HepG2 (cell line): Measurements from ENCODE around the gene DLL3. TPM values are rescaled to one million over a fixed set of nuclear protein-coding genes. Genes with fewer than 3 reads are reported as not detected.

Experiments used
- KDM1A ChIP-seq: IDR thresholded peaks from 2 replicates; pipeline ENCODE4 v1.6.1; 2016; ENCODE audit warnings: missing compliant biosample characterization
- KMT2A ChIP-seq: sonication (generic); formaldehyde crosslinking; IDR thresholded peaks from 2 replicates; pipeline ENCODE4 v1.4.0; 2020; ENCODE audit warnings: missing genetic modification reagents
- MTA1 ChIP-seq: sonication (generic); formaldehyde crosslinking; IDR thresholded peaks from 2 replicates; pipeline ENCODE4 v1.4.0; 2020; ENCODE audit warnings: missing genetic modification reagents, mild to moderate bottlenecking, borderline replicate concordance
- RBFOX2 ChIP-seq: fragments of 200-400 bp; formaldehyde crosslinking; IDR thresholded peaks from 2 replicates; pipeline ENCODE4 v1.6.1; 2017; ENCODE audit warnings: low read depth, mild to moderate bottlenecking, low read length
- SNAPC4 ChIP-seq: sonication (generic); formaldehyde crosslinking; IDR thresholded peaks from 2 replicates; pipeline ENCODE4 v1.4.0; 2020; ENCODE audit warnings: mild to moderate bottlenecking, missing genetic modification reagents
- SRSF9 ChIP-seq: fragments of 200-400 bp; formaldehyde crosslinking; IDR thresholded peaks from 2 replicates; pipeline ENCODE4 v1.6.1; 2018; ENCODE audit warnings: borderline replicate concordance, mild to moderate bottlenecking, low read depth, low read length; ENCODE audit not compliant: insufficient read depth, poor library complexity, severe bottlenecking
- ZBTB4 ChIP-seq: sonication (generic); formaldehyde crosslinking; IDR thresholded peaks from 2 replicates; pipeline ENCODE4 v1.4.0; 2020; ENCODE audit warnings: missing genetic modification reagents, mild to moderate bottlenecking, borderline replicate concordance
- ZNF326 ChIP-seq: sonication (generic); formaldehyde crosslinking; IDR thresholded peaks from 2 replicates; pipeline ENCODE4 v1.4.0; 2020; ENCODE audit warnings: missing genetic modification reagents, borderline replicate concordance
- ZNF468 ChIP-seq: sonication (generic); formaldehyde crosslinking; IDR thresholded peaks from 2 replicates; pipeline ENCODE4 v1.8.0; 2022; ENCODE audit warnings: mild to moderate bottlenecking, moderate library complexity, missing genetic modification reagents
- ZNF563 ChIP-seq: sonication (generic); formaldehyde crosslinking; IDR thresholded peaks from 2 replicates; pipeline ENCODE4 v1.8.0; 2022; ENCODE audit warnings: mild to moderate bottlenecking, moderate library complexity, missing genetic modification reagents
- polyA plus RNA-seq, 8 experiments: library from polyadenylated mRNA; depleted of rRNA in 3 of 8; stranded (reverse) in 7 of 8; unstranded in 1 of 8; fragments of >200 nt; fragmentation: Illumina TruSeq in 4 of 8; extraction: Trizol in 4 of 8; gene quantifications; 2 replicates each; pipeline versions ENCODE4 v1.2.1 to v1.2.3, GENCODE V29; 2011 to 2016; ENCODE audit warnings: low read depth in 4 of 8, missing spikeins in 1 of 8, mixed read lengths in 1 of 8; ENCODE audit not compliant: insufficient read depth in 1 of 8
- total RNA-seq, 5 experiments: library from RNA; depleted of rRNA; stranded (reverse); fragments of >200 nt; fragmentation: Illumina TruSeq; extraction: Trizol; gene quantifications; 2 replicates each; pipeline ENCODE4 v1.2.3, GENCODE V29; 2016; ENCODE audit warnings: low read depth in 1 of 5
- TF ChIP-seq, protein P1 (sequence below): sonication (generic); formaldehyde crosslinking; IDR thresholded peaks from 2 replicates; pipeline ENCODE4 v1.9.0; 2021; ENCODE audit warnings: mild to moderate bottlenecking, missing genetic modification reagents
- TF ChIP-seq, protein P2 (sequence below): sonication (generic); formaldehyde crosslinking; IDR thresholded peaks from 2 replicates; pipeline ENCODE4 v1.4.0; 2020; ENCODE audit warnings: mild to moderate bottlenecking, low read depth, missing genetic modification reagents

DLL3 gene
- total and polyA plus RNA-seq, 2 of the 13 experiments (the other 11 are each of a cell fraction or from before 2014, with no cell fraction given) = 0.35 to 0.55 TPM

- TF ChIP-seq, protein P1, sequence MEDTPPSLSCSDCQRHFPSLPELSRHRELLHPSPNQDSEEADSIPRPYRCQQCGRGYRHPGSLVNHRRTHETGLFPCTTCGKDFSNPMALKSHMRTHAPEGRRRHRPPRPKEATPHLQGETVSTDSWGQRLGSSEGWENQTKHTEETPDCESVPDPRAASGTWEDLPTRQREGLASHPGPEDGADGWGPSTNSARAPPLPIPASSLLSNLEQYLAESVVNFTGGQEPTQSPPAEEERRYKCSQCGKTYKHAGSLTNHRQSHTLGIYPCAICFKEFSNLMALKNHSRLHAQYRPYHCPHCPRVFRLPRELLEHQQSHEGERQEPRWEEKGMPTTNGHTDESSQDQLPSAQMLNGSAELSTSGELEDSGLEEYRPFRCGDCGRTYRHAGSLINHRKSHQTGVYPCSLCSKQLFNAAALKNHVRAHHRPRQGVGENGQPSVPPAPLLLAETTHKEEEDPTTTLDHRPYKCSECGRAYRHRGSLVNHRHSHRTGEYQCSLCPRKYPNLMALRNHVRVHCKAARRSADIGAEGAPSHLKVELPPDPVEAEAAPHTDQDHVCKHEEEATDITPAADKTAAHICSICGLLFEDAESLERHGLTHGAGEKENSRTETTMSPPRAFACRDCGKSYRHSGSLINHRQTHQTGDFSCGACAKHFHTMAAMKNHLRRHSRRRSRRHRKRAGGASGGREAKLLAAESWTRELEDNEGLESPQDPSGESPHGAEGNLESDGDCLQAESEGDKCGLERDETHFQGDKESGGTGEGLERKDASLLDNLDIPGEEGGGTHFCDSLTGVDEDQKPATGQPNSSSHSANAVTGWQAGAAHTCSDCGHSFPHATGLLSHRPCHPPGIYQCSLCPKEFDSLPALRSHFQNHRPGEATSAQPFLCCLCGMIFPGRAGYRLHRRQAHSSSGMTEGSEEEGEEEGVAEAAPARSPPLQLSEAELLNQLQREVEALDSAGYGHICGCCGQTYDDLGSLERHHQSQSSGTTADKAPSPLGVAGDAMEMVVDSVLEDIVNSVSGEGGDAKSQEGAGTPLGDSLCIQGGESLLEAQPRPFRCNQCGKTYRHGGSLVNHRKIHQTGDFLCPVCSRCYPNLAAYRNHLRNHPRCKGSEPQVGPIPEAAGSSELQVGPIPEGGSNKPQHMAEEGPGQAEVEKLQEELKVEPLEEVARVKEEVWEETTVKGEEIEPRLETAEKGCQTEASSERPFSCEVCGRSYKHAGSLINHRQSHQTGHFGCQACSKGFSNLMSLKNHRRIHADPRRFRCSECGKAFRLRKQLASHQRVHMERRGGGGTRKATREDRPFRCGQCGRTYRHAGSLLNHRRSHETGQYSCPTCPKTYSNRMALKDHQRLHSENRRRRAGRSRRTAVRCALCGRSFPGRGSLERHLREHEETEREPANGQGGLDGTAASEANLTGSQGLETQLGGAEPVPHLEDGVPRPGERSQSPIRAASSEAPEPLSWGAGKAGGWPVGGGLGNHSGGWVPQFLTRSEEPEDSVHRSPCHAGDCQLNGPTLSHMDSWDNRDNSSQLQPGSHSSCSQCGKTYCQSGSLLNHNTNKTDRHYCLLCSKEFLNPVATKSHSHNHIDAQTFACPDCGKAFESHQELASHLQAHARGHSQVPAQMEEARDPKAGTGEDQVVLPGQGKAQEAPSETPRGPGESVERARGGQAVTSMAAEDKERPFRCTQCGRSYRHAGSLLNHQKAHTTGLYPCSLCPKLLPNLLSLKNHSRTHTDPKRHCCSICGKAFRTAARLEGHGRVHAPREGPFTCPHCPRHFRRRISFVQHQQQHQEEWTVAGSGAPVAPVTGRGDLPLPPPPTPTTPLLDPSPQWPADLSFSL (CRISPR knock-in tag) = no peak
- TF ChIP-seq ZBTB4 (CRISPR knock-in tag) = no peak
- peak; percentile 38; the same call in 1 of the 2 replicates for TF ChIP-seq ZNF563 (CRISPR knock-in tag)
- TF ChIP-seq ZNF468 (CRISPR knock-in tag) = no peak
- no peak for TF ChIP-seq SRSF9
- no peak for TF ChIP-seq KDM1A (CRISPR knock-in tag)
- peak; percentile 83 for TF ChIP-seq RBFOX2
- TF ChIP-seq MTA1 (CRISPR knock-in tag) = peak; percentile 4; the same call in 1 of the 2 replicates
- TF ChIP-seq, protein P2, sequence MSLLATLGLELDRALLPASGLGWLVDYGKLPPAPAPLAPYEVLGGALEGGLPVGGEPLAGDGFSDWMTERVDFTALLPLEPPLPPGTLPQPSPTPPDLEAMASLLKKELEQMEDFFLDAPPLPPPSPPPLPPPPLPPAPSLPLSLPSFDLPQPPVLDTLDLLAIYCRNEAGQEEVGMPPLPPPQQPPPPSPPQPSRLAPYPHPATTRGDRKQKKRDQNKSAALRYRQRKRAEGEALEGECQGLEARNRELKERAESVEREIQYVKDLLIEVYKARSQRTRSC (CRISPR knock-in tag) = no peak
- TF ChIP-seq ZNF326 = no peak
- TF ChIP-seq SNAPC4 (CRISPR knock-in tag) = no peak
- TF ChIP-seq KMT2A (CRISPR knock-in tag) = peak; percentile 86; the same call in 1 of the 2 replicates
These were observed 33.7 kb downstream of the DLL3 start, which contains the start of gene EID2B (continued) for GRCh38 chr19:39532233-39533002.
